IMR-90 (cell line): ENCODE measurements around the gene CCDC146.

Source experiments
- CEBPB ChIP-seq: IDR thresholded peaks from 2 replicates; pipeline ENCODE4 v1.6.1; 2012; ENCODE audit warnings: low read depth, low read length, improper control_type of control experiment
- RFX5 ChIP-seq: IDR thresholded peaks from 2 replicates; pipeline ENCODE4 v1.8.0; 2012; ENCODE audit warnings: low read depth, mild to moderate bottlenecking, low read length, moderate library complexity
- TF ChIP-seq, protein P1 (sequence below): conservative IDR thresholded peaks from 2 replicates; pipeline ENCODE4 v1.5.1; 2012; ENCODE audit warnings: mild to moderate bottlenecking, low read depth, low read length, improper control_type of control experiment

DNA sequence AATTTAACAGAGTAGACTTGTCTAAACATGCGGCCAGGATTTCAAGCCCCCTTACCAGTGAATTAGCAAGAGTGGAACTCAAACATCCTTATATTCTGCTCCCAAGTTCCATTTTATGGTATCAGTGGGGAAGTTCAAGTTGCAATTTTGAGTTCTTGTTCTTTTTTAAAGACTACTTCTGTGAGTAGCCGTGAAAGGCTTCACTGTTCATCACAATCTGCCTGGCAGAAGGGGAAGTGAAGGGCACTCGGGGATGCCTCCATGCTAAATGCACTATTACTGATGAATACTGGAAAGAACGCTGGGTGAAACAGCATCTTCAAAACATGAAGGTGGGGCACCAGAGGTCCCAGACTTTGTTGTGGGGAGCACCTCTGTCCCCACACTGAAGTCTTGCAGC lies 99.7 kb downstream of the CCDC146 start:
- TF ChIP-seq, protein P1, sequence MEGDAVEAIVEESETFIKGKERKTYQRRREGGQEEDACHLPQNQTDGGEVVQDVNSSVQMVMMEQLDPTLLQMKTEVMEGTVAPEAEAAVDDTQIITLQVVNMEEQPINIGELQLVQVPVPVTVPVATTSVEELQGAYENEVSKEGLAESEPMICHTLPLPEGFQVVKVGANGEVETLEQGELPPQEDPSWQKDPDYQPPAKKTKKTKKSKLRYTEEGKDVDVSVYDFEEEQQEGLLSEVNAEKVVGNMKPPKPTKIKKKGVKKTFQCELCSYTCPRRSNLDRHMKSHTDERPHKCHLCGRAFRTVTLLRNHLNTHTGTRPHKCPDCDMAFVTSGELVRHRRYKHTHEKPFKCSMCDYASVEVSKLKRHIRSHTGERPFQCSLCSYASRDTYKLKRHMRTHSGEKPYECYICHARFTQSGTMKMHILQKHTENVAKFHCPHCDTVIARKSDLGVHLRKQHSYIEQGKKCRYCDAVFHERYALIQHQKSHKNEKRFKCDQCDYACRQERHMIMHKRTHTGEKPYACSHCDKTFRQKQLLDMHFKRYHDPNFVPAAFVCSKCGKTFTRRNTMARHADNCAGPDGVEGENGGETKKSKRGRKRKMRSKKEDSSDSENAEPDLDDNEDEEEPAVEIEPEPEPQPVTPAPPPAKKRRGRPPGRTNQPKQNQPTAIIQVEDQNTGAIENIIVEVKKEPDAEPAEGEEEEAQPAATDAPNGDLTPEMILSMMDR: no peak
- TF ChIP-seq CEBPB: no peak
- no peak for TF ChIP-seq RFX5
